IPS-18c (cell line): ENCODE results near the gene FOSB.
A peak's percentile ranks its signal among the peaks of the same experiment; 100 is the strongest.

Source experiments
- H3K4me3 ChIP-seq: 2 replicates; pipeline ENCODE4 v1.7.0; 2013; ENCODE audit warnings: low read depth, mild to moderate bottlenecking, low read length, moderate library complexity; ENCODE audit not compliant: insufficient read depth
- H3K9me3 ChIP-seq: one replicate; pipeline ENCODE4 v1.6.1; 2013; ENCODE audit warnings: mild to moderate bottlenecking, low read length, moderate library complexity; ENCODE audit not compliant: control insufficient read depth, insufficient read depth

FOSB gene

GRCh38 chr19:45439569-45440258 is 28.1 kb upstream of the FOSB start:
- peak overlapping the region; percentile 89 for H3K4me3 ChIP-seq
- H3K9me3 ChIP-seq, result peaks cover 5% of the 10 kb centered on the region

GRCh38 chr19:45440259-45440638 is 27.5 kb upstream of the FOSB start:
- H3K9me3 ChIP-seq, result peaks cover 5% of the 10 kb centered on the region
- H3K4me3 ChIP-seq, result peak overlapping the region; percentile 89

GRCh38 chr19:45440873-45441654 is 26.7 kb upstream of the FOSB start:
- H3K9me3 ChIP-seq, result peaks cover 5% of the 10 kb centered on the region
- no peak overlapping the region for H3K4me3 ChIP-seq

GRCh38 chr19:45442408-45442777 is 25.4 kb upstream of the FOSB start:
- H3K9me3 ChIP-seq, result peaks cover 5% of the 10 kb centered on the region
- H3K4me3 ChIP-seq, result no peak overlapping the region

- Histone ChIP-seq H3K9me3 (peaks cover 5% of the 10 kb centered on the region), H3K4me3 (peak overlapping the region; percentile 56; the same call in 1 of the 2 replicates)
Measured at GRCh38 chr19:45442778-45443461, 24.9 kb upstream of the FOSB start.

GRCh38 chr19:45443462-45444317 is 24.1 kb upstream of the FOSB start:
- peaks cover 5% of the 10 kb centered on the region for H3K9me3 ChIP-seq
- peak overlapping the region; percentile 56 for H3K4me3 ChIP-seq

- peak overlapping the region; percentile 59 for H3K4me3 ChIP-seq
- H3K9me3 ChIP-seq, result peaks cover 2% of the 10 kb centered on the region
Measured at GRCh38 chr19:45444318-45445041, 23.3 kb upstream of the FOSB start.

- Histone ChIP-seq H3K4me3 (no peak overlapping the region), H3K9me3 (peaks cover 2% of the 10 kb centered on the region)
Measured at GRCh38 chr19:45445139-45445538, 22.7 kb upstream of the FOSB start.

GRCh38 chr19:45446295-45446694 is 21.5 kb upstream of the FOSB start:
- no peak overlapping the region for H3K4me3 ChIP-seq
- no peaks in the 10 kb centered on the region for H3K9me3 ChIP-seq

GRCh38 chr19:45446944-45447343 is 20.9 kb upstream of the FOSB start:
- no peaks in the 10 kb centered on the region for H3K9me3 ChIP-seq
- H3K4me3 ChIP-seq, result no peak overlapping the region

GRCh38 chr19:45448425-45448756 is 19.4 kb upstream of the FOSB start:
- no peaks in the 10 kb centered on the region for H3K9me3 ChIP-seq
- H3K4me3 ChIP-seq, result no peak overlapping the region

- H3K4me3 ChIP-seq, result no peak overlapping the region
- H3K9me3 ChIP-seq, result no peaks in the 10 kb centered on the region
Measured at GRCh38 chr19:45448887-45449299, 18.9 kb upstream of the FOSB start.

- Histone ChIP-seq H3K4me3 (peak overlapping the region; percentile 49; the same call in 1 of the 2 replicates), H3K9me3 (no peaks in the 10 kb centered on the region)
Measured at GRCh38 chr19:45450012-45450333, 17.8 kb upstream of the FOSB start.

- Histone ChIP-seq H3K9me3 (no peaks in the 10 kb centered on the region), H3K4me3 (peak overlapping the region; percentile 59)
Measured at GRCh38 chr19:45451131-45451849, 16.5 kb upstream of the FOSB start.

- Histone ChIP-seq H3K9me3 (no peaks in the 10 kb centered on the region), H3K4me3 (no peak overlapping the region)
Measured at GRCh38 chr19:45451850-45452387, 15.9 kb upstream of the FOSB start.
